Activated naive CD4-positive, alpha-beta T cell treated with anti-CD3 and anti-CD28 coated beads for 36 hours (primary cell): ENCODE results near the gene PKHD1. TPM values are rescaled to one million over a fixed set of nuclear protein-coding genes. Genes with fewer than 3 reads are reported as not detected.

Experiments
- CTCF ChIA-PET: fragments of 350-600 bp; sonication (Branson Sonifier 250); formaldehyde crosslinking; loops from one replicate; lab custom pipeline; 2021; ENCODE audit warnings: antibody characterized with exemption; lab: Charles Lee
- DNase-seq: peaks from one replicate; pipeline ENCODE4 v3.0.0-alpha.2; 2020
- H3K27ac Mint-ChIP-seq: one replicate; pipeline ENCODE4 v1.8.0; 2021; ENCODE audit warnings: mild to moderate bottlenecking, mixed read lengths
- H3K27me3 Mint-ChIP-seq: one replicate; pipeline ENCODE4 v1.8.0; 2021; ENCODE audit warnings: low read depth, mixed read lengths
- H3K36me3 Mint-ChIP-seq: one replicate; pipeline ENCODE4 v1.8.0; 2021; ENCODE audit warnings: low read depth, mixed read lengths
- H3K4me1 Mint-ChIP-seq: one replicate; pipeline ENCODE4 v1.8.0; 2021; ENCODE audit warnings: low read depth, mixed read lengths
- H3K4me3 Mint-ChIP-seq: one replicate; pipeline ENCODE4 v1.8.0; 2021; ENCODE audit warnings: mild to moderate bottlenecking, moderate library complexity, mixed read lengths
- H3K9me3 Mint-ChIP-seq: one replicate; pipeline ENCODE4 v1.8.0; 2021; ENCODE audit warnings: mixed read lengths
- intact Hi-C: fragments of 100-400 bp; cut with micrococcal nuclease; formaldehyde crosslinking; loops from one replicate; pipeline ENCODE4 v1.15.1; 2023
- total RNA-seq, 2 experiments: library from RNA; stranded (reverse); gene quantifications; one replicate each; pipeline ENCODE4 v1.2.3, GENCODE V29; 2021

The PKHD1 gene
- total RNA-seq, result not detected

- H3K4me3 Mint-ChIP-seq, result no peak within 1 kb of the TSS
- no peak within 1 kb of the TSS for H3K27ac Mint-ChIP-seq
- CTCF ChIA-PET, result no interaction called here
- no peaks in the 10 kb centered on the region for H3K9me3 Mint-ChIP-seq
- H3K4me1 Mint-ChIP-seq, result no peaks in the 10 kb centered on the region
- no peaks in the 10 kb centered on the region for H3K36me3 Mint-ChIP-seq
- no peak for DNase-seq
- intact Hi-C loops, result loop anchor here (1.0 to 2.0 kb wide), 2 partner anchors 75 to 176 kb away; no protein-coding TSS in a partner anchor
- peaks cover 2% of the 10 kb centered on the region for H3K27me3 Mint-ChIP-seq
These were observed at the start of gene PKHD1 for GRCh38 chr6:52087498-52087999. Gene PKHD1 (minus strand): TSS chr6:52087613. CDS start chr6:52084933, 2,680 bp downstream.

- H3K36me3 Mint-ChIP-seq, result no peaks in the 10 kb centered on the region
- H3K27me3 Mint-ChIP-seq, result peaks cover 6% of the 10 kb centered on the region
- intact Hi-C loops, result no loop called here
- peaks cover 5% of the 10 kb centered on the region for H3K4me1 Mint-ChIP-seq
- H3K27ac Mint-ChIP-seq, result no peak overlapping the region
- CTCF ChIA-PET, result no interaction called here
- H3K4me3 Mint-ChIP-seq, result no peak overlapping the region
- no peak for DNase-seq
- H3K9me3 Mint-ChIP-seq, result no peaks in the 10 kb centered on the region
These were observed 49.6 kb upstream of the PKHD1 start for GRCh38 chr6:52136934-52137467.

GRCh38 chr6:52136055-52136454, 48.6 kb upstream of the PKHD1 start:
- DNase-seq, result no peak
- H3K27me3 Mint-ChIP-seq, result no peaks in the 10 kb centered on the region
- CTCF ChIA-PET, result no interaction called here
- H3K9me3 Mint-ChIP-seq, result no peaks in the 10 kb centered on the region
- intact Hi-C loops, result no loop called here
- peaks cover 5% of the 10 kb centered on the region for H3K4me1 Mint-ChIP-seq
- no peak overlapping the region for H3K27ac Mint-ChIP-seq
- H3K36me3 Mint-ChIP-seq, result no peaks in the 10 kb centered on the region
- no peak overlapping the region for H3K4me3 Mint-ChIP-seq

- Mint-ChIP-seq H3K27me3 (no peaks in the 10 kb centered on the region), H3K9me3 (no peaks in the 10 kb centered on the region), H3K27ac (no peak overlapping the region), H3K36me3 (no peaks in the 10 kb centered on the region), H3K4me1 (peaks cover 5% of the 10 kb centered on the region), H3K4me3 (no peak overlapping the region)
- CTCF ChIA-PET, result no interaction called here
- intact Hi-C loops, result no loop called here
- no peak for DNase-seq
These were observed 47.8 kb upstream of the PKHD1 start for GRCh38 chr6:52135217-52135616.

GRCh38 chr6:52134011-52134410, 46.6 kb upstream of the PKHD1 start:
- Mint-ChIP-seq H3K27me3 (no peaks in the 10 kb centered on the region), H3K4me3 (no peak overlapping the region), H3K36me3 (no peaks in the 10 kb centered on the region), H3K9me3 (no peaks in the 10 kb centered on the region), H3K27ac (no peak overlapping the region), H3K4me1 (peaks cover 5% of the 10 kb centered on the region)
- intact Hi-C loops, result loop anchor here (5.0 kb wide), 1 partner anchor 57 kb away; no protein-coding TSS in a partner anchor
- no peak for DNase-seq
- CTCF ChIA-PET, result no interaction called here

GRCh38 chr6:52133324-52133723, 45.9 kb upstream of the PKHD1 start:
- H3K4me3 Mint-ChIP-seq, result no peak overlapping the region
- H3K27me3 Mint-ChIP-seq, result peaks cover 1% of the 10 kb centered on the region
- DNase-seq, result no peak
- CTCF ChIA-PET, result interaction anchor here (0.6 kb wide), 1 partner anchor 233 kb away, joined by 5 read pairs; no protein-coding TSS in a partner anchor
- no peaks in the 10 kb centered on the region for H3K36me3 Mint-ChIP-seq
- H3K27ac Mint-ChIP-seq, result no peak overlapping the region
- no peaks in the 10 kb centered on the region for H3K9me3 Mint-ChIP-seq
- intact Hi-C loops, result loop anchor here (5.0 kb wide), 1 partner anchor 56 kb away; no protein-coding TSS in a partner anchor
- H3K4me1 Mint-ChIP-seq, result peaks cover 5% of the 10 kb centered on the region

GRCh38 chr6:52132292-52132691, 44.9 kb upstream of the PKHD1 start:
- Mint-ChIP-seq H3K4me3 (no peak overlapping the region), H3K27me3 (peaks cover 2% of the 10 kb centered on the region), H3K9me3 (no peaks in the 10 kb centered on the region), H3K27ac (no peak overlapping the region), H3K36me3 (no peaks in the 10 kb centered on the region), H3K4me1 (peaks cover 5% of the 10 kb centered on the region)
- intact Hi-C loops, result loop anchor here (5.0 kb wide), 1 partner anchor 55 kb away; no protein-coding TSS in a partner anchor
- no peak for DNase-seq
- CTCF ChIA-PET, result no interaction called here

GRCh38 chr6:52130440-52130839, 43.0 kb upstream of the PKHD1 start:
- Mint-ChIP-seq H3K36me3 (no peaks in the 10 kb centered on the region), H3K27ac (no peak overlapping the region), H3K9me3 (no peaks in the 10 kb centered on the region), H3K4me3 (no peak overlapping the region), H3K4me1 (peaks cover 5% of the 10 kb centered on the region), H3K27me3 (peaks cover 2% of the 10 kb centered on the region)
- CTCF ChIA-PET, result no interaction called here
- intact Hi-C loops, result loop anchor here (5.0 kb wide), 1 partner anchor 53 kb away; no protein-coding TSS in a partner anchor
- DNase-seq, result no peak

GRCh38 chr6:52127957-52128356, 40.5 kb upstream of the PKHD1 start:
- Mint-ChIP-seq H3K36me3 (no peaks in the 10 kb centered on the region), H3K4me3 (no peak overlapping the region), H3K9me3 (no peaks in the 10 kb centered on the region), H3K4me1 (no peaks in the 10 kb centered on the region), H3K27ac (no peak overlapping the region), H3K27me3 (peaks cover 10% of the 10 kb centered on the region)
- DNase-seq, result no peak
- intact Hi-C loops, result no loop called here
- CTCF ChIA-PET, result no interaction called here

GRCh38 chr6:52126231-52126630, 38.8 kb upstream of the PKHD1 start:
- Mint-ChIP-seq H3K4me1 (no peaks in the 10 kb centered on the region), H3K9me3 (no peaks in the 10 kb centered on the region), H3K4me3 (no peak overlapping the region), H3K36me3 (no peaks in the 10 kb centered on the region), H3K27ac (no peak overlapping the region), H3K27me3 (peaks cover 19% of the 10 kb centered on the region)
- CTCF ChIA-PET, result interaction anchor here (0.8 to 1.5 kb wide), 2 partner anchors 63 to 137 kb away, joined by 3 read pairs; no protein-coding TSS in a partner anchor
- intact Hi-C loops, result no loop called here
- no peak for DNase-seq

GRCh38 chr6:52125572-52125971, 38.2 kb upstream of the PKHD1 start:
- Mint-ChIP-seq H3K4me3 (no peak overlapping the region), H3K36me3 (no peaks in the 10 kb centered on the region), H3K4me1 (no peaks in the 10 kb centered on the region), H3K9me3 (no peaks in the 10 kb centered on the region), H3K27ac (no peak overlapping the region), H3K27me3 (peaks cover 19% of the 10 kb centered on the region)
- CTCF ChIA-PET, result interaction anchor here (1.5 kb wide), 1 partner anchor 138 kb away, joined by 3 read pairs; no protein-coding TSS in a partner anchor
- DNase-seq, result no peak
- intact Hi-C loops, result no loop called here

GRCh38 chr6:52125139-52125538, 37.7 kb upstream of the PKHD1 start:
- CTCF ChIA-PET, result interaction anchor here (0.9 to 1.5 kb wide), 2 partner anchors 15 to 138 kb away, joined by 3 read pairs; no protein-coding TSS in a partner anchor

More at GRCh38 chr6:52125139-52125538, 37.7 kb upstream of the PKHD1 start:
- peaks cover 19% of the 10 kb centered on the region for H3K27me3 Mint-ChIP-seq
- DNase-seq, result no peak
- no peak overlapping the region for H3K4me3 Mint-ChIP-seq
- H3K9me3 Mint-ChIP-seq, result no peaks in the 10 kb centered on the region
- no peak overlapping the region for H3K27ac Mint-ChIP-seq
- no peaks in the 10 kb centered on the region for H3K36me3 Mint-ChIP-seq
- H3K4me1 Mint-ChIP-seq, result no peaks in the 10 kb centered on the region
- intact Hi-C loops, result no loop called here
